NT2/D1 (cell line): ENCODE results near the gene TAS2R41.

Experiments
- SUZ12 ChIP-seq: IDR thresholded peaks from 2 replicates; pipeline ENCODE4 v1.6.1; 2011; ENCODE audit not compliant: insufficient read length, insufficient read depth; ENCODE audit errors: extremely low read depth
- YY1 ChIP-seq: IDR thresholded peaks from 2 replicates; pipeline ENCODE4 v1.6.1; 2011; ENCODE audit not compliant: insufficient read length, insufficient read depth

GRCh38 chr7:143436325-143436946 is 41.2 kb upstream of the TAS2R41 start:
- TF ChIP-seq YY1 (no peak), SUZ12 (no peak)
